ENCODE data around the gene FBXL17. TPM values are rescaled to one million over a fixed set of nuclear protein-coding genes. Genes with fewer than 3 reads are reported as not detected.

Gene FBXL17
- total and polyA plus RNA-seq, 4 donors, result 2.1 to 14.1 (median 6.3) TPM

DNA sequence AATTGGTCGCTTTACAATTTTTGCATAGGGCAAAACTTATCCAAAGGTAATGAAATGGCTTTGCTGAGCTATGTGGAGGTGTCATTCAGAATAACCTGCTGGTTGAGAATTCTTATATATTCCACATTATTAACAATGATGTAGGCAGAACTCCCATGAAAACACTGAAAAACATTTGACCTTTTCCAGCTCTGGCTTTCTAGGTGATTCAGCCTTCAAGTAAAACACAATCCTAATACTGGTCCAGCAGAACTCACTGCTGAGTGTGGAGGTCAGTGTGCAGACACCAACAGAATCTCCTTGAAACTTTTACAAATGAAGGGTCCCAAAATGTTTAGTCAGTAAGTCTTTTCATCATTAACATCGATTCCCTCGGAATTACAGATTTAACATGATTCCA, 549.2 kb downstream of the FBXL17 start:
- H3K9ac ChIP-seq (ENCODE audit: low read depth in 1 of 2, low read length in 2 of 2), result no peak overlapping the region
- no peak overlapping the region for H3K27ac ChIP-seq (ENCODE audit: low read depth in 1 of 2, low read length in 2 of 2)
- no peaks in the 10 kb centered on the region for H3K27me3 ChIP-seq (ENCODE audit: control insufficient read depth in 4 of 4, insufficient read depth in 4 of 4, low read length in 3 of 4)
- no peak overlapping the region for H3K4me3 ChIP-seq (ENCODE audit: low read depth in 1 of 3, low read length in 3 of 3)
- peaks cover 0 to 5% (median 0%) of the 10 kb centered on the region in 4 donors for H3K4me1 ChIP-seq (ENCODE audit: control insufficient read depth in 4 of 4, insufficient read depth in 4 of 4, low read length in 3 of 4)
- no peak for DNase-seq (ENCODE audit: low spot score)
- TF ChIP-seq, protein P1, sequence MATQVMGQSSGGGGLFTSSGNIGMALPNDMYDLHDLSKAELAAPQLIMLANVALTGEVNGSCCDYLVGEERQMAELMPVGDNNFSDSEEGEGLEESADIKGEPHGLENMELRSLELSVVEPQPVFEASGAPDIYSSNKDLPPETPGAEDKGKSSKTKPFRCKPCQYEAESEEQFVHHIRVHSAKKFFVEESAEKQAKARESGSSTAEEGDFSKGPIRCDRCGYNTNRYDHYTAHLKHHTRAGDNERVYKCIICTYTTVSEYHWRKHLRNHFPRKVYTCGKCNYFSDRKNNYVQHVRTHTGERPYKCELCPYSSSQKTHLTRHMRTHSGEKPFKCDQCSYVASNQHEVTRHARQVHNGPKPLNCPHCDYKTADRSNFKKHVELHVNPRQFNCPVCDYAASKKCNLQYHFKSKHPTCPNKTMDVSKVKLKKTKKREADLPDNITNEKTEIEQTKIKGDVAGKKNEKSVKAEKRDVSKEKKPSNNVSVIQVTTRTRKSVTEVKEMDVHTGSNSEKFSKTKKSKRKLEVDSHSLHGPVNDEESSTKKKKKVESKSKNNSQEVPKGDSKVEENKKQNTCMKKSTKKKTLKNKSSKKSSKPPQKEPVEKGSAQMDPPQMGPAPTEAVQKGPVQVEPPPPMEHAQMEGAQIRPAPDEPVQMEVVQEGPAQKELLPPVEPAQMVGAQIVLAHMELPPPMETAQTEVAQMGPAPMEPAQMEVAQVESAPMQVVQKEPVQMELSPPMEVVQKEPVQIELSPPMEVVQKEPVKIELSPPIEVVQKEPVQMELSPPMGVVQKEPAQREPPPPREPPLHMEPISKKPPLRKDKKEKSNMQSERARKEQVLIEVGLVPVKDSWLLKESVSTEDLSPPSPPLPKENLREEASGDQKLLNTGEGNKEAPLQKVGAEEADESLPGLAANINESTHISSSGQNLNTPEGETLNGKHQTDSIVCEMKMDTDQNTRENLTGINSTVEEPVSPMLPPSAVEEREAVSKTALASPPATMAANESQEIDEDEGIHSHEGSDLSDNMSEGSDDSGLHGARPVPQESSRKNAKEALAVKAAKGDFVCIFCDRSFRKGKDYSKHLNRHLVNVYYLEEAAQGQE (IDR thresholded peaks at IDR 0.05), result no peak
- TF ChIP-seq, protein P2, sequence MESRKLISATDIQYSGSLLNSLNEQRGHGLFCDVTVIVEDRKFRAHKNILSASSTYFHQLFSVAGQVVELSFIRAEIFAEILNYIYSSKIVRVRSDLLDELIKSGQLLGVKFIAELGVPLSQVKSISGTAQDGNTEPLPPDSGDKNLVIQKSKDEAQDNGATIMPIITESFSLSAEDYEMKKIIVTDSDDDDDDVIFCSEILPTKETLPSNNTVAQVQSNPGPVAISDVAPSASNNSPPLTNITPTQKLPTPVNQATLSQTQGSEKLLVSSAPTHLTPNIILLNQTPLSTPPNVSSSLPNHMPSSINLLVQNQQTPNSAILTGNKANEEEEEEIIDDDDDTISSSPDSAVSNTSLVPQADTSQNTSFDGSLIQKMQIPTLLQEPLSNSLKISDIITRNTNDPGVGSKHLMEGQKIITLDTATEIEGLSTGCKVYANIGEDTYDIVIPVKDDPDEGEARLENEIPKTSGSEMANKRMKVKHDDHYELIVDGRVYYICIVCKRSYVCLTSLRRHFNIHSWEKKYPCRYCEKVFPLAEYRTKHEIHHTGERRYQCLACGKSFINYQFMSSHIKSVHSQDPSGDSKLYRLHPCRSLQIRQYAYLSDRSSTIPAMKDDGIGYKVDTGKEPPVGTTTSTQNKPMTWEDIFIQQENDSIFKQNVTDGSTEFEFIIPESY (IDR thresholded peaks at IDR 0.05), result no peak
- TF ChIP-seq HNF4A (conservative IDR thresholded peaks at IDR 0.05), result no peak
- no peak for TF ChIP-seq EGR1 (IDR thresholded peaks at IDR 0.05; ENCODE audit: low read depth in 2 of 2)
- 93% methylated on average over 3 of the region's 3 CpGs for WGBS
- H3K36me3 ChIP-seq (ENCODE audit: control insufficient read depth in 4 of 4, insufficient read depth in 3 of 4, low read depth in 1 of 4, low read length in 3 of 4), result no peaks in the 10 kb centered on the region
- H3K9me3 ChIP-seq (ENCODE audit: control insufficient read depth in 4 of 4, low read length in 3 of 4), result no peaks in the 10 kb centered on the region

DNA sequence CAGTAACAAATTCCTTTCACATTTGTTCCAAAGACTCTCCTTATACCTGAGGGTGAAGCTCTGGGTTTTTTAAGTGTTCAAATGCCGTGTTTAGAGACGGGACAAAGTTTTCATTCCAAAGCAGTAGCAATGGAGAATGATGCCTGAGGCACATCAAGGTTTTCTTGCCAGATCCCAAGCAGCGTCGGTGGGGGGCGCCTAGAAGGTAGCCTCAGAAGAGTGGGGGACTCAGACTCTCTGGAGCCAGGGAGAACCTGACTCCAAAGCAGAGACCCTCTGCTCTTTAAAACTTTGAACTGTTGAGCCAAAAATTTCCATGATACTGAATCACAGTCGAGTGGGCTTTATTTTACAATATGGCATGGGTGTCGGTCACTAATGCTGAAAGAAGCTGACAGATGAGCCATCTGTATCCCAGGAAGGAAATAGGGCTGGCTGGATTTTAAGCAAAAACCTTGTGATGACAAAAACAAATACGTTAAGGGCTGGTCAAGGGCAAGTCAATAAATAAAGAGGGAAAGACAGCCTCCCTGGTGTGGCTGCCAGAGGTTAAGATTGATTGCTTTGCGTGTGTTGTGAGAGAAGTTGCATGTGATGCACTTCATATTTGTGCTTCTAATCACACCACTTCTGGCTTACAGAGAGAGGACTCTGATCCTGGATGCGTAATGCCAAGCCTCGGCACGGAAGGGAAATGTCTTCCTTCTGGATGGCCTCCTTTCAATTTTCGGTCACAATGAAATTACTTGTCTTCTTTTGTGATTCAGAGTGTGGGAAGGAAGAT, 550.1 kb downstream of the FBXL17 start:
- no peaks in the 10 kb centered on the region for H3K36me3 ChIP-seq (ENCODE audit: control insufficient read depth in 4 of 4, insufficient read depth in 3 of 4, low read depth in 1 of 4, low read length in 3 of 4)
- H3K27ac ChIP-seq (ENCODE audit: low read depth in 1 of 2, low read length in 2 of 2), result no peak overlapping the region
- no peak for DNase-seq (ENCODE audit: low spot score)
- H3K9me3 ChIP-seq (ENCODE audit: control insufficient read depth in 4 of 4, low read length in 3 of 4), result no peaks in the 10 kb centered on the region
- no peak overlapping the region for H3K4me3 ChIP-seq (ENCODE audit: low read depth in 1 of 3, low read length in 3 of 3)
- TF ChIP-seq TAF1 (conservative IDR thresholded peaks at IDR 0.05) (no peak), RAD21 (IDR thresholded peaks at IDR 0.05) (no peak), HNF4G (IDR thresholded peaks at IDR 0.05) (no peak), JUND (IDR thresholded peaks at IDR 0.05) (no peak), FOXA2 (IDR thresholded peaks at IDR 0.05) (no peak), RXRA (IDR thresholded peaks at IDR 0.05) (no peak), EGR1 (IDR thresholded peaks at IDR 0.05; ENCODE audit: low read depth in 2 of 2) (no peak)
- TF ChIP-seq, protein P3, sequence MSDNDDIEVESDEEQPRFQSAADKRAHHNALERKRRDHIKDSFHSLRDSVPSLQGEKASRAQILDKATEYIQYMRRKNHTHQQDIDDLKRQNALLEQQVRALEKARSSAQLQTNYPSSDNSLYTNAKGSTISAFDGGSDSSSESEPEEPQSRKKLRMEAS (IDR thresholded peaks at IDR 0.05), result no peak
- TF ChIP-seq, protein P2 (IDR thresholded peaks at IDR 0.05), result no peak
- H3K9ac ChIP-seq (ENCODE audit: low read depth in 1 of 2, low read length in 2 of 2), result no peak overlapping the region
- WGBS, result 46% methylated on average over 13 of the region's 13 CpGs
- no peaks in the 10 kb centered on the region for H3K27me3 ChIP-seq (ENCODE audit: control insufficient read depth in 4 of 4, insufficient read depth in 4 of 4, low read length in 3 of 4)
- H3K4me1 ChIP-seq (ENCODE audit: control insufficient read depth in 4 of 4, insufficient read depth in 4 of 4, low read length in 3 of 4), result peaks cover 0 to 5% (median 0%) of the 10 kb centered on the region in 4 donors

Measured in liver (tissue), 9 donors.